Uterus (tissue), 2 donors: ENCODE measurements around the gene PGAM2.

Experiments used
- CTCF ChIP-seq, 4 experiments: fragments of 200-600 bp in 2 of 4; fragments of 450-650 bp in 2 of 4; sonication (generic) in 2 of 4; IDR thresholded peaks; one replicate each; pipeline ENCODE4 v1.5.1; 2016 to 2019; ENCODE audit warnings: antibody characterized with exemption in 4 of 4, mild to moderate bottlenecking in 2 of 4, moderate library complexity in 1 of 4
- POLR2A ChIP-seq, 2 donors: fragments of 450-650 bp; IDR thresholded peaks; one replicate each; pipeline ENCODE4 v1.6.1; 2016; ENCODE audit warnings: antibody characterized with exemption in 2 of 2, mild to moderate bottlenecking in 1 of 2, moderate library complexity in 1 of 2

DNA sequence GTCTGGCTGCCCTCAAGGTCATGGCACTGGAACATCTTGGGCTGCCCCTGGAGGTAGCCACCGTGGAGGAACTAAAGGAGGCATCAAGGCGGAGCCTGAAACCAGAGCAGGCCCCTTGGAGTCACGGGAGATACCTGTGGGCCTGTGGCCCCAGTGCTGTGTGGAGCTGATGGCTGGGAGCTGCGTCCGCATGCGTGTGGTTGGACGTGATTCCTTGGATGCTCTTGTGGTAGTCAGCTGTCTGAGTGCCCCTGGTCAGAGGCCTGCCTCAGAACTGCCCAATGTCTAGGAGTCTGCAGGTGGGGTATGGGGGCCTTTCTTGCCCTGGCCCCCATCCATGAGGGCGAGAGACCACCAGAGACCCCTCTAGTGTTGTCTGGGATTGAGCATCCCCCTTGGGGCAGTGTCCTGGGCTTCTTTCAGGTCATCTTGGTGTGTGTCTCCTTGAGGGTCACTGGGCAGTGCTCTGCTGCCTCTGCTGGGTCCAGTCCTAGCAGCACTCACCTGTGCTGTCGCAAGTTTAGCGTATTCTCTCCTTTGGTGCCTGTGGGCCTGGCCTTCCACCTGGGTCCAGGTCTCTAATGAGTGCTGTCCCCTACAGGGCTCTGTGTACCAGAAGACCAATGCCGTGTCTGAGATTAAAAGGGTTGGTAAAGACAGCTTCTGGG is 8.1 kb downstream of the PGAM2 start:
- TF ChIP-seq POLR2A (IDR thresholded peaks at IDR 0.05) (no peak), CTCF (IDR thresholded peaks at IDR 0.05) (no peak)
